Activated CD4-positive, alpha-beta T cell treated with anti-CD3 and anti-CD28 coated beads, Interleukin-2, amount 50 U/mL, for 24 hours (primary cell): ENCODE data around the gene COL21A1.

Experiments used
- DNase-seq, 2 donors: peaks; one replicate each; pipeline ENCODE4 v3.0.0-alpha.2; 2020; ENCODE audit warnings: low read depth in 1 of 2, low spot score in 1 of 2

The COL21A1 gene

GRCh38 chr6:56051202-56051598, 196.2 kb downstream of the COL21A1 start:
- no peak for DNase-seq

DNA sequence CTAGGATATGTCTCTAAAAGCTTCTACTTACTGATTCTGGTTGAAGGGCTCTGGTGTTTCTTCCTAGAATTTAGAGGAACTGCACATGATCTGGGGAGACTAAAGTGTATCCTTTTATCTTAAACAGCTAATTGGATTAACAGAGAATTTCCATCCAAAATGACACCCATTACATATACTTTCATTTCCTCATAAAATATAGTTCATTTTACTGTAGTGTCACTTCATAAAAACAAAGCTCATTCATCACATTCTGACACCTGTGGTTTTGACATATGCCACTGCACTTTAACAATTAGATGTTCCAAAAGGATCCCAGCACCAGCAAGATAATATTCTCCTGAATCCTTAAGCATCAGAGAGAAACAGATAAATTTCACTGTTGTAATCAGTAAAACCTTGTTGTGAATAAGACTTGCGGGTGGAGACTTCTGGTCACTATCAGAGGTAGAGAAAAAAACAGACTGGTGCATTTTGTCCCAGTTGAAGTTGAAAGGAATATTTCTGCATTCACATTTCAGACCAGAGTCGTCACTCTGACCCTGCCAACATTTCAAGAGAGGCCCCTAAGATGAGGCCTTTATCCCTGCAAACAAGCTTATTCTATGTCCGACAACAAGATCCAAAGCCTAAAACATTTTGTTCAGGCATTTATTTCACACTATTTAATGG, 196.7 kb downstream of the COL21A1 start:
- DNase-seq = no peak

DNA sequence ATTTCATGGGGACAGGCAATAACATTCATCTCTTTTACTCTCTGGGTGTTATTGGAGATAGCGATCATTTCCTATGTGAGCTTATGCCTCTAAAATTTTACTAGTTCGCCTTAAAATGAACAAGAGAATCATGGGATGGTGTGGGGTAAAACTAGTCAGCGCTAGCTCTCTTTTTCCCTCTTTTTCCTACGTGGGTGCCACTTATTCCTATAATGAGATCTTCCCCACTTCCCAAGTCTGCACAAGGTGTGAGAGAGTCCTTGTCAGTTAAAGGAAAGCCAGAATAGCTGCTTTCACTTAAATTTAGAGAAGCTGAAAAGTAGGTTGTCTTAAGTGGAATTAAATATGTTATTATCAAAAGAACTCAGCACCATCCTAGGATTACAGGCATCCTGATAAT, 198.8 kb downstream of the COL21A1 start:
- no peak for DNase-seq

DNA sequence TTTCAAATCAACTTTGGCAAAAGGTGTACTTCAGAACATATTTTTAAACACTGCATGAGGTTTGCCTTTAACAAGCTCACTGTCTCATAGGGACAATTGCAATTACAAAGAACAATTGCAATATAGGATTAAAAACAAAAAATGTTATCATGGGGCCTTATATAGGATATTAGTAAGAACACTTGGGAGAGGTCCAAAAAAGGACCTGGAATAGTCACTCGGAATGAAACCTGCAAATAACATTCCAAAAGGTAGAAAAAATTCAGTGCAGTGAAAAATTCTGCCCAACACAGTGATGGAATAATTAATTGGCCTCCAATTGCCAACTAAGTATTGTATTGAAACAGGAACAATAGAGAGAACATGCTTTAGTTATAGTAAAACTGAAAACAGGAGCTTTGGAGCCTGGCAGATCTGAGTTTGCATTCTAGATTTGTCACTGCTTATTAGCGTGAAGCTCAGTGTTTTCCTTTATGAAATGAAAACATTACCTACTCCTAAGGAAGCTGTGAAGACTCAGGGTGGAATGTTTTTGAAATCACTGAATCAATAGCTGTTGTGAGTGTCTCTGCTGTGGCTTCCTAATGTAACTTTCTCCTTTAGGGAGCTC, 199.3 kb downstream of the COL21A1 start:
- DNase-seq = no peak

DNA sequence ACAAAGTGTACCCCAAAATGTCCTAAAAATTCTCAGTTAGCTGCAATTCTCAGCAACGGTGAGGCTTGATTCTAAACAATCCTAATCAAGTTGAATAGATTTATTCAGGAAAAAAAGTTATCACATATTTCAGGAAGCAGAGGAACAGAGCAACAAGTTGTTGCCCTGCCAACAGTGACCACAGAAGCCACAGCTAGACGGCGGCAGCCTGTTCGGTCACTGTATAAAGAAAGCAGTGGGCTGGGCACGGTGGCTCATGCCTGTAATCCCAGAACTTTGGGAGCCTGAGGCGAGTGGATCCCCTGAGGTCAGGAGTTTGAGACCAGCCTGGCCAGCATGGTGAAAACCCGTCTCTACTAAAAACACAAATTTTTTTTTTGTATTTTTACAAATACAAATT, 200.8 kb downstream of the COL21A1 start:
- DNase-seq = no peak

GRCh38 chr6:56043761-56044160, 203.6 kb downstream of the COL21A1 start:
- DNase-seq = no peak

GRCh38 chr6:56043076-56043475, 204.3 kb downstream of the COL21A1 start:
- DNase-seq = no peak

DNA sequence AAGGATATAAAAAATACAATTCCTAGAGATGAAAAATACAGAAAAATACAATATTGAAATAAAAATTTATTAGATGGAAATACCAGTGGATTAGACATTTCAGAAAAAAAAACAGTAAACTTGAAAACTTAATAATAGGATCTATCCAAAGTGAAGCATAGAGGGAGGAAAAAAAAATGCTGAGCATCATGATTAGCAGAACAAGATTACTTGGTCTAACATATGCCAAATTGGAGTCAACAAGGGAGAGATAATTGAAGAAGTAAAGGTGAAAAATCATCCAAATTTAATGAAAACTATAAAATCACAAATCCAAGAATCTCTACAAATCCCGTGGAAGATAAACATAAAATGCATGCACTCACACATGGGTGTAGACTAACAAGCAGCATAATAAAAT, 205.8 kb downstream of the COL21A1 start:
- DNase-seq = no peak

DNA sequence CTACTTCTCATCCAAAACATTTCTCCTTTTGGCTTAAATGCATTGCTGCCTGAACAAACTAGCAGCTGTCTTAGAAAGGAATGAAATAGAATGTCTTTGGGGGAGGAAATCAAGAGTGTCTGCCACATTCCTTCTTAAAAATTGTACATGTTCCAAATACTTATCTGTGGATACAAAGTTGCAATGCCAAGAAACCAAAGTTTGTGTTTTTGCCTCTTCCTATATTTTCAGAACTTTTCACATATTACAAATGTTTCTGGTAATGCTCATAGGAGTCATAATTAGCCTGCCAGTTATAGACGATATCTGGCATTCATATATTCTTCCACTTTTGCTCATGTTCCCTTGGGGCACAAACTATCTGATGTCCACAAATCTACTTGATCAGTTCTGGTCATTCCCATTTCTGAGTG, 206.5 kb downstream of the COL21A1 start:
- no peak for DNase-seq

DNA sequence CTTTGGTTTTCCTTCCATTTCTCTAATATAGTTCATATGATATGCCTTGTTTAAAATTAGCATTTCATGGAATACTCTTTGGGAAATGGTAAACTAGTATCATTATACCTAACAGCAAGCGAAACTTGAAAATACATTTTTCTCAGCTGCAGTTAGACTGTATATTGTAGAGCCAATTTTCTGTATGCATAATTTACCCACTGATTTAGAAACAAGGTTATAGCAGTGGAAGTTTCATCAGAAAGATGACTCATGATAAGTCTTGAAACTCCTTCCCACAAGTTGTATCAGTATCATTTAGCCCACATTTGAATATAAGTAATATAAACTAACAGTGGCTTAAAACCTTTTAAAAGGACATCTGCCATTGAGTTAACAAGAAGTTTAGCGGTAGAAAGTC, 207.2 kb downstream of the COL21A1 start:
- no peak for DNase-seq

GRCh38 chr6:56038764-56039163, 208.6 kb downstream of the COL21A1 start:
- DNase-seq = no peak

DNA sequence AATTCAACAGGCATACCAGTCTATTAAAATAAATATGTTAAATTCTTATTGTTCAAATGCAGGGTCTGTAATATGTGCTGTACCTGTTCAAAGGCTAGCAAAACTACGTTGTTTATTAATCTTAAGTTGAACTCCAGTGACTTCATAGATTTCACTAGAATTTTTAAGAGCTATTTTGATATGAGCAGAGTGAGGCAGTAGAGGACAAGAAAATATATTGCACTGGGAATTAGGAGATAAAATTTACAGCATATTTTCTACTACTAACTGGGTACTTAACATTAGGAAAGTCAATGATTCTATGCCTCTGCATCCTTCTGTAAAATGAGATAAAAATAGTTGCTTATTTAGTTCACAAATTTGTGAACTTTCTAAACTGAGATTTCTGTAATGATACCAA, 209.8 kb downstream of the COL21A1 start:
- DNase-seq = no peak

DNA sequence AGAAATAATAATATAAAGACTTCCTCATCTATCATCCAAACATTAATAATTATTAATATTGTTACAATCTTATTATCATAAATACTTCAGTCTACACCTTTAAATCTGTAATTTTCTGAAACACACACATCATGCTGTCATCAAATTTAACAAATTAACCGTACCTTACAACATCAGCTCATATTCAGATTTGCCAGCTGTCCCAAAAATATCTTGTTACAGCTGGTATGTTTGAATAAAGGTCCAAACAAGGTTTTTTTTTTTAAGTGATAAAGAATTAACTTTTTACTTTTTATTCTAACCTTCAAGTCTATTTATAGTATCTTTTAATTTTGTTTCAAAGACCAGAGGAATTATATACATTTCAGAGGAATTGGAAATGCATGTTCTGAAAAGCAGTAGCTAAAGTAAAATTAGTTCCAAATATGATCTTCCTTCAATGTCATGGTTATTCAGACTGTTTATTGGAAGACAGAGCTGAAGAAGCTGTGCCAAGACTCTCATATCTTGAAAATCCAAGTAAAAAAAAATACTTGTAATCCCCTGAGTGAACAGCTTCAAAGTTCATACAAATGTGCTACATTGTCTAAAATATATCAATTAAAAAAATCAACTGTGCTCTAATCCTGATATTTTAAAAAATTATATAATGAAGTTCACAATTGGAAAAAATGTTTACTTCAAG, 210.3 kb downstream of the COL21A1 start:
- DNase-seq = no peak

- DNase-seq = no peak
Measured at GRCh38 chr6:56033401-56033800, 214.0 kb downstream of the COL21A1 start.

DNA sequence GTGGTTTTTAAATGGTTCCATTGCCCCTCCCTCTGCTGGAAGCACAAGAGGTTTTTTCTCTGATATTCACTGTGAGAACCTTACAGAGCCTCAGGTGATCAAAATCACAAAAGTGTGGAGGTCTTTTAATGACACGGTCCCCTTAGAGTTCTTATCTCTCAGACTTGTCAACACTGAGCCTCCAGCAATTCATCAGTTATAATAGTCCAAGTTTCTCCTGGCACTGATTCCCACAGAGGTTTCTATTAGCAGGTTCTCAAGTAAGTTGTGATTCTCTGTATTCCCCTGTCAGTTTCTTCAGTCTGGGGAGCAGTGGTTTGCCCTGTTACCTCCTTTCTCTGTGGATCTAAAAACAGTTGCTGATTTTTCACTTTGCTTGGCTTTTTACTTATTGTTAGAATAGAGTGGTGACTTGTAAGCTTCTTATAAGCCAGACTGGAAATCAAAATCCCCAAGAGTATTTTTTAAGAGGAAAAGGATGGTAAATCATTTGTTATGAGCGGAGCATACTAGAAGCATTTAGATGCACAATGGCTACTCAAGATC, 214.6 kb downstream of the COL21A1 start:
- DNase-seq = no peak

DNA sequence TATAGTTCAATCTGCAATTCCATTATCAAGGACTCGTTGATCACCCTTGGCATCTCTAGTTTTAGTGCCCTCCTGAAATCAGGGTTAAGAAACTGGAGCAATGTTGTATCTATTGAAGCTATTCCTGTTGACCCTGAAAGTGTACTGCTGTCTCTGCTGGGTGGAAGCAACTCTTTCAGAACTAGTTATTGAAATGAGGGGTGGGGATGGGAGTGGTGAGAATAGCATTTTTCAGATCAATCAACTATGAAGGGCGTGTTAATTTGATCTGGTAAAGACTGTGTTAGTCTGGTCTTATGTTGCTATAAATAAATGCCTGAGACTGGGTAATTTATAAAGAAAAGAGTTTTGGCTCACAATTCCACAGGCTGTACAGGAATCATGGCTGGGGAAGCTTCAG, 219.5 kb downstream of the COL21A1 start:
- no peak for DNase-seq

DNA sequence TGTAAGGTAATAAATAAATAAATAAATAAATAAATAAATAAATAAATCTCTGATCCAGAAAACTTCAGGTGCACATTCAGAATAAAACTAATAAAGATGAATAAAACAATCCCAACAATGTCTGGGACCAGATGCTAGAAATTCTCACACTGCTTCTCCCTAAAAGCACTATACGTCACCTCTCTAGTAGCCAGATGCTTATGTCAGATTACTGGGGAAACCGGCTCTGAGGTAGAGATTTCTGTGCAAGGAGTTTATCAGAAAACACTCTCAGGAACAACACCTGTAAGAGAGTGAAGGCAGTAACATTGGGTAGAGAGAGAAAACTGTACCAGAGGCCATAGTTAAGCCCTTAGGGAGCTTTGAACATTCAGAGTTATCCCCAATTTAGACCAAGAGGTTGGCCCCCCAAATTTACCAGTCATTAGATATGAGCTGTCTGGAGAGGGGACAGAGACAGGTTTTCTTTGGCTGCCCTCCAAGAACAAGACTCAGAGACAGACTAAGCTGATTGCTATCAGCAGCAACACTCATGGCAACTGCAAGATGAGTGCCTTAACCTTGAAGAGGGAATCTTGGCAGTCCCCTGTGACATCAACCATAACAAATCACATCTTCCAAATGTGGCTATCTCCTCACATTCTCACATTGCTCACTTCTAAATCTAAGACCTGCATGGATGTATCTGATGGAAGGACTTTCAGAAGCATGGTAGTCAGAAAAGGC, 220.8 kb downstream of the COL21A1 start:
- DNase-seq = no peak

DNA sequence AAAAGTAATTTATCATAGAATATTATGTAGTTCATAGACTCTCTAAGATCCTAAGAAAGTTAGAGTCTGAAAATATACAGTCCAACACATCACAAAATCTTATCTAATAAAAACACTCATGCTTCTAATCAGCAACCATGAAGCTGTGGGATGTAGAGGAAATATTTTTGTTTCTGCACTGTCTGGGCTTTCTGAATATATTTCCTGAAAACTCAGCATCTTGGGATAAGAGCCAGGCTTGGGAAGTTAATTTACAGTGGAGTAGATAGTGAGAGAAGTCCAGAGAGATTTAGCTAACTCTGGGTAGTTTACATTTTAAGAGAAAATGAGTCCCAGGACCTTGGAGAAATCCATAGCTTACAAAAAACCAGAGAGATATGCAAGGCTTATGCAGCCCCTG, 221.6 kb downstream of the COL21A1 start:
- DNase-seq = no peak

GRCh38 chr6:56024931-56025330, 222.4 kb downstream of the COL21A1 start:
- DNase-seq = no peak

DNA sequence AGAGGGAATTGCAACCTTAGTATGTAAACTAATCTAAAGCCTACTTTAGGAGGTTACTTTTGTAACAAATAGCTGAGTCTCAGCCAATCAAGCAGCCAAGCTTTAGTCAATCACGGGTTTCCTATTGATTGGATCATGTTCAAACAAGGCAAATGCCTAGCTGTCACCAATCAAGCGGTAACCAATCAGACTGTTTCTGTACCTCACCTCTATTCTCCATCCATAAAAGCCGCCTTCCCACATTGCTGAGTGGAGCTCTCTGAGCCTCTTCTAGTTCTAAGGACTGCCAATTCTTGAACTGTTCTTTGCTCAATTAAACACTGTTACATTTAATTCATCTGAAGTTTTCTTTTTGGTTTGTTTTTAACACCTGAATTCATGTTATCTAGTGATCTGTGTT, 223.6 kb downstream of the COL21A1 start:
- DNase-seq = no peak

DNA sequence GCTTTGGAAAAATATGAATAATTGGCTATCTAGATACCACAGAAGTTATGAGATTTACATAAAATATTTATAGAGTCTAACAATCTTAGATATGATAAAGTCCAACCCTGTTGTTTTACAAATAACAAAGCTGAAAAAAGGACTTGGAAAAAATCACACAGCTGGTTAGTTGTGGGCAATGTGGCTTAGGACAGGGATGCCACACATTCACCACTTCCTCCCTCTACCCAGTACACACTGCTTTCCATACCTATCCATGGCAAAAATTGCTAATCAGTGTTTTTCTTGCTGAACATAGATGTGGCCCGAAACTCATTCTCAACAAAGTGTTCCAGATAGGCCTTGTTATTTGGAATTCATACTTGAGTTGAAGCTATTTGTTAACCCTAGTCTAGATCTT, 224.7 kb downstream of the COL21A1 start:
- no peak for DNase-seq

- DNase-seq = no peak
Measured at GRCh38 chr6:56021943-56022342, 225.4 kb downstream of the COL21A1 start.
